Measurements from ENCODE around the gene CCDC138.
"Not testable (repeated sequence)": the region's sequence is repeated elsewhere in the genome, so short reads cannot be mapped to it uniquely, and the experiment has no call there.

Gene CCDC138

GRCh38 chr2:108786354-108787215 is at the start of gene CCDC138:
CCDC138 (plus strand) TSS chr2:108786771; CDS start chr2:108786823, 52 bp downstream.
- DNase-seq (ENCODE audit: low read depth in 1 of 2, low spot score in 1 of 2): peak; percentile 75 to 87

GRCh38 chr2:108757973-108758372 is 28.6 kb upstream of the CCDC138 start:
- DNase-seq (ENCODE audit: low read depth in 1 of 2, low spot score in 1 of 2): not testable (repeated sequence)

GRCh38 chr2:108762618-108763017 is 24.0 kb upstream of the CCDC138 start:
- not testable (repeated sequence) for DNase-seq (ENCODE audit: low read depth in 1 of 2, low spot score in 1 of 2)

GRCh38 chr2:108766671-108767070 is 19.9 kb upstream of the CCDC138 start:
- not testable (repeated sequence) for DNase-seq (ENCODE audit: low read depth in 1 of 2, low spot score in 1 of 2)

- DNase-seq (ENCODE audit: low read depth in 1 of 2, low spot score in 1 of 2): not testable (repeated sequence)
These were observed 18.7 kb upstream of the CCDC138 start for GRCh38 chr2:108767859-108768258.

GRCh38 chr2:108776475-108776874 is 10.1 kb upstream of the CCDC138 start:
- no peak for DNase-seq (ENCODE audit: low read depth in 1 of 2, low spot score in 1 of 2)

- DNase-seq (ENCODE audit: low read depth in 1 of 2, low spot score in 1 of 2): no peak
These were observed 7.7 kb upstream of the CCDC138 start for GRCh38 chr2:108778857-108779256.

GRCh38 chr2:108786008-108786353 is 590 bp upstream of the CCDC138 start:
- no peak for DNase-seq (ENCODE audit: low read depth in 1 of 2, low spot score in 1 of 2)

- DNase-seq (ENCODE audit: low read depth in 1 of 2, low spot score in 1 of 2): no peak
These were observed 608 bp downstream of the CCDC138 start for GRCh38 chr2:108787216-108787541.

GRCh38 chr2:108803045-108803736 is 16.6 kb downstream of the CCDC138 start:
- DNase-seq (ENCODE audit: low read depth in 1 of 2, low spot score in 1 of 2): no peak

- no peak for DNase-seq (ENCODE audit: low read depth in 1 of 2, low spot score in 1 of 2)
These were observed 18.5 kb downstream of the CCDC138 start for GRCh38 chr2:108805032-108805431.

- no peak for DNase-seq (ENCODE audit: low read depth in 1 of 2, low spot score in 1 of 2)
These were observed 19.2 kb downstream of the CCDC138 start for GRCh38 chr2:108805782-108806181.

GRCh38 chr2:108806371-108807113 is 20.0 kb downstream of the CCDC138 start:
- DNase-seq (ENCODE audit: low read depth in 1 of 2, low spot score in 1 of 2): no peak

- no peak for DNase-seq (ENCODE audit: low read depth in 1 of 2, low spot score in 1 of 2)
These were observed 23.4 kb downstream of the CCDC138 start for GRCh38 chr2:108809936-108810335.

GRCh38 chr2:108810993-108811957 is 24.7 kb downstream of the CCDC138 start:
- DNase-seq (ENCODE audit: low read depth in 1 of 2, low spot score in 1 of 2): no peak

GRCh38 chr2:108813732-108814131 is 27.2 kb downstream of the CCDC138 start:
- no peak for DNase-seq (ENCODE audit: low read depth in 1 of 2, low spot score in 1 of 2)

GRCh38 chr2:108820482-108820881 is 33.9 kb downstream of the CCDC138 start:
- DNase-seq (ENCODE audit: low read depth in 1 of 2, low spot score in 1 of 2): no peak

- no peak for DNase-seq (ENCODE audit: low read depth in 1 of 2, low spot score in 1 of 2)
These were observed 36.7 kb downstream of the CCDC138 start for GRCh38 chr2:108823286-108823685.

- no peak for DNase-seq (ENCODE audit: low read depth in 1 of 2, low spot score in 1 of 2)
These were observed 37.9 kb downstream of the CCDC138 start for GRCh38 chr2:108824316-108825070.

- DNase-seq (ENCODE audit: low read depth in 1 of 2, low spot score in 1 of 2): no peak
These were observed 38.7 kb downstream of the CCDC138 start for GRCh38 chr2:108825254-108825653.
